HG02610 (cell line): Measurements from ENCODE around the gene EIF4G1.
A peak's percentile ranks its signal among the peaks of the same experiment; 100 is the strongest.

Source experiments
- ATAC-seq: cut with Tn5 transposase; IDR thresholded peaks from one replicate; pipeline ENCODE4 v1.9.1; 2021; ENCODE audit warnings: mild to moderate bottlenecking, moderate library complexity; ENCODE audit not compliant: unreplicated experiment

The EIF4G1 gene

GRCh38 chr3:184361932-184362667 is 47.7 kb downstream of the EIF4G1 start:
- ATAC-seq, result peak; percentile 6

- ATAC-seq, result peak; percentile 84
Observed at GRCh38 chr3:184362668-184363546, 48.5 kb downstream of the EIF4G1 start.

GRCh38 chr3:184366619-184367289 is 52.3 kb downstream of the EIF4G1 start:
- ATAC-seq, result no peak

- ATAC-seq, result no peak
Observed at GRCh38 chr3:184368116-184368515, 53.7 kb downstream of the EIF4G1 start.

- no peak for ATAC-seq
Observed at GRCh38 chr3:184368586-184369183, 54.3 kb downstream of the EIF4G1 start.

GRCh38 chr3:184371570-184372018 is 57.2 kb downstream of the EIF4G1 start:
- ATAC-seq, result peak; percentile 85

GRCh38 chr3:184372296-184372821 is 58.0 kb downstream of the EIF4G1 start:
- no peak for ATAC-seq

GRCh38 chr3:184372911-184373310 is 58.5 kb downstream of the EIF4G1 start:
- no peak for ATAC-seq

- ATAC-seq, result no peak
Observed at GRCh38 chr3:184373422-184373821, 59.0 kb downstream of the EIF4G1 start.

- no peak for ATAC-seq
Observed at GRCh38 chr3:184375747-184376461, 61.5 kb downstream of the EIF4G1 start.

GRCh38 chr3:184377374-184377773 is 63.0 kb downstream of the EIF4G1 start:
- no peak for ATAC-seq

- no peak for ATAC-seq
Observed at GRCh38 chr3:184377882-184378445, 63.6 kb downstream of the EIF4G1 start, which contains the start of gene THPO. Gene THPO, minus strand, starts transcription at chr3:184378207. Its CDS starts 1,948 bp downstream, at chr3:184376259.

- ATAC-seq, result no peak
Observed at GRCh38 chr3:184378651-184379357, 64.4 kb downstream of the EIF4G1 start.

GRCh38 chr3:184379358-184380184 is 65.2 kb downstream of the EIF4G1 start, which contains the start of gene CHRD:
Gene CHRD, plus strand, starts transcription at chr3:184380054. Its CDS starts 265 bp downstream, at chr3:184380319.
- no peak for ATAC-seq

- no peak for ATAC-seq
Observed at GRCh38 chr3:184380185-184380626, 65.8 kb downstream of the EIF4G1 start.

GRCh38 chr3:184380627-184381260 is 66.3 kb downstream of the EIF4G1 start:
- no peak for ATAC-seq
